ENCODE results near the gene DLG2. TPM values are rescaled to one million over a fixed set of nuclear protein-coding genes. Genes with fewer than 3 reads are reported as not detected.

Gene DLG2
- total RNA-seq, 4 donors from 2014 or later: 11.0 to 34.2 (median 19.8) TPM

GRCh38 chr11:83676056-83676601, 1951.0 kb downstream of the DLG2 start:
- TF ChIP-seq POLR2AphosphoS5 (IDR thresholded peaks at IDR 0.05): no peak
- no peaks in the 10 kb centered on the region for H3K27me3 ChIP-seq
- H3K9me3 ChIP-seq: no peaks in the 10 kb centered on the region
- ATAC-seq: no peak
- no peak overlapping the region for H3K27ac ChIP-seq
- H3K4me1 ChIP-seq: no peaks in the 10 kb centered on the region
- H3K4me3 ChIP-seq: no peak overlapping the region
- H3K36me3 ChIP-seq: no peaks in the 10 kb centered on the region

- Histone ChIP-seq H3K4me3 (no peak overlapping the region), H3K36me3 (no peaks in the 10 kb centered on the region), H3K4me1 (no peaks in the 10 kb centered on the region), H3K9me3 (no peaks in the 10 kb centered on the region), H3K27ac (no peak overlapping the region), H3K27me3 (no peaks in the 10 kb centered on the region)
- no peak for TF ChIP-seq CTCF (IDR thresholded peaks at IDR 0.05)
- TF ChIP-seq POLR2AphosphoS5 (IDR thresholded peaks at IDR 0.05): no peak
- TF ChIP-seq POLR2A (IDR thresholded peaks at IDR 0.05): no peak
- no peak for TF ChIP-seq EP300 (IDR thresholded peaks at IDR 0.05)
- 73 to 100% methylated on average over 1 of the region's 1 CpG for WGBS, 2 donors (ENCODE audit: low coverage in 1 of 2)
- ATAC-seq: no peak
Observed at GRCh38 chr11:83674102-83674896, 1952.8 kb downstream of the DLG2 start.

- no peaks in the 10 kb centered on the region for H3K9me3 ChIP-seq
Observed at GRCh38 chr11:83671289-83671688, 1955.9 kb downstream of the DLG2 start.

GRCh38 chr11:83666149-83666548, 1961.0 kb downstream of the DLG2 start:
- H3K27ac ChIP-seq: no peak overlapping the region
- no peaks in the 10 kb centered on the region for H3K9me3 ChIP-seq
- H3K27me3 ChIP-seq: no peaks in the 10 kb centered on the region
- no peaks in the 10 kb centered on the region for H3K36me3 ChIP-seq
- 93 to 100% methylated on average over 1 to 3 of the region's 4 CpGs for WGBS, 2 donors (ENCODE audit: low coverage in 1 of 2)
- H3K4me1 ChIP-seq: no peaks in the 10 kb centered on the region
- no peak for TF ChIP-seq EP300 (IDR thresholded peaks at IDR 0.05)
- TF ChIP-seq POLR2A (IDR thresholded peaks at IDR 0.05): no peak
- TF ChIP-seq CTCF (IDR thresholded peaks at IDR 0.05): no peak
- TF ChIP-seq POLR2AphosphoS5 (IDR thresholded peaks at IDR 0.05): no peak
- no peak for ATAC-seq
- H3K4me3 ChIP-seq: no peak overlapping the region

More at GRCh38 chr11:83671289-83671688, 1955.9 kb downstream of the DLG2 start:
- ATAC-seq: no peak
- TF ChIP-seq EP300 (IDR thresholded peaks at IDR 0.05) (no peak), CTCF (IDR thresholded peaks at IDR 0.05) (no peak), POLR2AphosphoS5 (IDR thresholded peaks at IDR 0.05) (no peak), POLR2A (IDR thresholded peaks at IDR 0.05) (no peak)
- no peak overlapping the region for H3K4me3 ChIP-seq
- H3K27me3 ChIP-seq: no peaks in the 10 kb centered on the region
- 89 to 95% methylated on average over 2 of the region's 2 CpGs for WGBS, 2 donors (ENCODE audit: low coverage in 1 of 2)
- no peaks in the 10 kb centered on the region for H3K36me3 ChIP-seq
- no peak overlapping the region for H3K27ac ChIP-seq
- H3K4me1 ChIP-seq: no peaks in the 10 kb centered on the region

- ATAC-seq: no peak
- 95 to 100% methylated on average over 2 to 4 of the region's 4 CpGs for WGBS, 2 donors (ENCODE audit: low coverage in 1 of 2)
- no peak for TF ChIP-seq CTCF (IDR thresholded peaks at IDR 0.05)
- no peak for TF ChIP-seq EP300 (IDR thresholded peaks at IDR 0.05)
- TF ChIP-seq POLR2A (IDR thresholded peaks at IDR 0.05): no peak
- TF ChIP-seq POLR2AphosphoS5 (IDR thresholded peaks at IDR 0.05): no peak
Observed at GRCh38 chr11:83663988-83664387, 1963.2 kb downstream of the DLG2 start.

More at GRCh38 chr11:83663988-83664387, 1963.2 kb downstream of the DLG2 start:
- no peaks in the 10 kb centered on the region for H3K36me3 ChIP-seq
- H3K27me3 ChIP-seq: no peaks in the 10 kb centered on the region
- H3K9me3 ChIP-seq: no peaks in the 10 kb centered on the region
- H3K4me3 ChIP-seq: no peak overlapping the region
- H3K27ac ChIP-seq: no peak overlapping the region
- no peaks in the 10 kb centered on the region for H3K4me1 ChIP-seq
